Activated CD8-positive, alpha-beta memory T cell treated with anti-CD3 and anti-CD28 coated beads, Interleukin-2, amount 10 ng/mL, durations not matched to agents 7 days and 5 days (primary cell): ENCODE results near the gene ITPKC. TPM values are rescaled to one million over a fixed set of nuclear protein-coding genes. Genes with fewer than 3 reads are reported as not detected.

Experiments
- ATAC-seq: fragments of 150-1000 bp; cut with Tn5 transposase; one replicate; pipeline ENCODE4 v1.10.0; 2021; ENCODE audit warnings: moderate library complexity
- CTCF ChIA-PET: fragments of 350-600 bp; sonication (Branson Sonifier 250); formaldehyde crosslinking; loops from one replicate; lab custom pipeline; 2021; ENCODE audit warnings: antibody characterized with exemption; lab: Charles Lee
- DNase-seq: peaks from one replicate; pipeline ENCODE4 v3.0.0-alpha.2; 2020
- H3K27ac Mint-ChIP-seq: one replicate; pipeline ENCODE4 v1.8.0; 2021; ENCODE audit warnings: mild to moderate bottlenecking, mixed read lengths
- H3K27me3 Mint-ChIP-seq: one replicate; pipeline ENCODE4 v1.8.0; 2021; ENCODE audit warnings: mixed read lengths
- H3K36me3 Mint-ChIP-seq: one replicate; pipeline ENCODE4 v1.8.0; 2021; ENCODE audit warnings: mild to moderate bottlenecking, mixed read lengths
- H3K4me1 Mint-ChIP-seq: one replicate; pipeline ENCODE4 v1.8.0; 2021; ENCODE audit warnings: mixed read lengths
- H3K4me3 Mint-ChIP-seq: one replicate; pipeline ENCODE4 v1.8.0; 2021; ENCODE audit warnings: mild to moderate bottlenecking, moderate library complexity, mixed read lengths
- H3K9me3 Mint-ChIP-seq: one replicate; pipeline ENCODE4 v1.8.0; 2022; ENCODE audit warnings: low read depth, mixed read lengths
- total RNA-seq, 2 experiments: library from RNA; stranded (reverse); gene quantifications; one replicate each; pipeline ENCODE4 v1.2.3, GENCODE V29; 2021

The ITPKC gene
- total RNA-seq, 2 experiments from 2014 or later, result 5.6 to 5.8 TPM

DNA sequence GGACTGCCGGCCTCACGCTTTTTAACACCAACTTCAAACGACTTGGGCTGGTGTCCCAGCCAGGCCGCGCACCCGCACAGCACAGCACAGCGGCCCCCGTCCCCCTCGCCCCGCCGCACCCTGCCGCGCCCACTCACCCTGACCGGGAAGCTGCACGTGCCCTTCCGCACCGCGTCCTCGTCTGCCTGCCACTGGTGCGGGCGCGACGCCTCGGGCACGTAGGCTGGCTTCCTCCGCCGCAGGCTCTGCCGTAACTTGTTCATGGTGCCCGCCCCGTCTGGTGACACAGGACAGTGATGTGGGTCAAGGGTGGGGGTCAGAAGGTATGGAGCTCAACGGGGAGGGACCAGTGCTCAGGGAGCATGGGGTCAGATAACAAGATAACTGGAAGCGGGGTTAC, 32.6 kb upstream of the ITPKC start:
- H3K9me3 Mint-ChIP-seq, result no peaks in the 10 kb centered on the region
- H3K36me3 Mint-ChIP-seq, result peaks cover 8% of the 10 kb centered on the region
- no peaks in the 10 kb centered on the region for H3K27me3 Mint-ChIP-seq
- H3K4me3 Mint-ChIP-seq, result no peak overlapping the region
- ATAC-seq, result no peak
- CTCF ChIA-PET, result no interaction called here
- DNase-seq, result no peak
- no peaks in the 10 kb centered on the region for H3K4me1 Mint-ChIP-seq
- no peak overlapping the region for H3K27ac Mint-ChIP-seq

- CTCF ChIA-PET, result no interaction called here
- Mint-ChIP-seq H3K4me1 (no peaks in the 10 kb centered on the region), H3K36me3 (peaks cover 6% of the 10 kb centered on the region), H3K27ac (no peak overlapping the region), H3K4me3 (no peak overlapping the region), H3K9me3 (no peaks in the 10 kb centered on the region), H3K27me3 (no peaks in the 10 kb centered on the region)
- DNase-seq, result no peak
- ATAC-seq, result no peak
These were observed 31.8 kb upstream of the ITPKC start for GRCh38 chr19:40685016-40685526.

GRCh38 chr19:40685563-40685962, 31.3 kb upstream of the ITPKC start:
- DNase-seq, result no peak
- Mint-ChIP-seq H3K27ac (no peak overlapping the region), H3K27me3 (no peaks in the 10 kb centered on the region), H3K36me3 (peaks cover 6% of the 10 kb centered on the region), H3K4me1 (no peaks in the 10 kb centered on the region), H3K4me3 (no peak overlapping the region), H3K9me3 (no peaks in the 10 kb centered on the region)
- CTCF ChIA-PET, result no interaction called here
- ATAC-seq, result no peak

DNA sequence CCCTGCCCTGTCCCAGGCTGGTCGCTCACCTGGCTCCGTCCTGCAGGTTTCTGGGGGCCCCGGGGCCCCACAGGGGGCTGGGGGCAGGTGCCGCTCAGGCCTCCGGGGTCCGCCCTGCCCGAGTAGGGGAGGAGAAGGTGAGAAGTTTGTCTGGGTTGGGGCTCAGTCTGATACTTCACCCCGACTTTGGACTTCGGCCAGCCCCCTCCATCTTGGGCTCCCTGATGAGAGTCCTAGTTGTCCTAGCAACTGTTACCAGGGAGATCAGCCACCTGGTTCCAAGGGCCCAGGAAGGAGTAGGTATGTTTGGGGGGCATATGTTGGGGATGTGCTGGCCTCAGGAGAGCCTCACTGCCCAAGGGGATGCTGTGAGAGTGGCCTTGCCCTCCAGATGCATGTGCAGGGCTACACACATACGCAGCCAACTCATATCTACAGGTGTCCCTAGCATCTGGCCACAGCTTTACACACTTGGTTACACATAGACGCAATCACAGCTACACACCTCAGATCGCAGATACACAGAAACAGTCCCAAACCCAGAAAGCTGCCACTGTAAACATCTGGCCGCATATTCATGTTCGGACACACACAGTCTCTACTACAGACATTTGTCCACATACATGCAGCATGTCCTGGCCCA, 29.9 kb upstream of the ITPKC start:
- peaks cover 2% of the 10 kb centered on the region for H3K4me1 Mint-ChIP-seq

GRCh38 chr19:40687525-40688016, 29.3 kb upstream of the ITPKC start:
- H3K9me3 Mint-ChIP-seq, result no peaks in the 10 kb centered on the region
- H3K4me3 Mint-ChIP-seq, result no peak overlapping the region
- peaks cover 6% of the 10 kb centered on the region for H3K36me3 Mint-ChIP-seq
- CTCF ChIA-PET, result no interaction called here
- H3K27me3 Mint-ChIP-seq, result no peaks in the 10 kb centered on the region
- DNase-seq (no peak), ATAC-seq (no peak)
- peaks cover 2% of the 10 kb centered on the region for H3K4me1 Mint-ChIP-seq
- no peak overlapping the region for H3K27ac Mint-ChIP-seq

More for the DNA sequence above, 29.9 kb upstream of the ITPKC start:
- Mint-ChIP-seq H3K4me3 (no peak overlapping the region), H3K9me3 (no peaks in the 10 kb centered on the region), H3K27ac (no peak overlapping the region), H3K27me3 (no peaks in the 10 kb centered on the region), H3K36me3 (peaks cover 6% of the 10 kb centered on the region)
- ATAC-seq (no peak), DNase-seq (no peak)
- CTCF ChIA-PET, result no interaction called here

GRCh38 chr19:40688309-40688708, 28.6 kb upstream of the ITPKC start:
- ATAC-seq, result no peak
- H3K27ac Mint-ChIP-seq, result no peak overlapping the region
- no peak overlapping the region for H3K4me3 Mint-ChIP-seq
- peaks cover 4% of the 10 kb centered on the region for H3K36me3 Mint-ChIP-seq
- DNase-seq, result no peak
- H3K9me3 Mint-ChIP-seq, result no peaks in the 10 kb centered on the region
- CTCF ChIA-PET, result no interaction called here
- peaks cover 2% of the 10 kb centered on the region for H3K4me1 Mint-ChIP-seq
- no peaks in the 10 kb centered on the region for H3K27me3 Mint-ChIP-seq

DNA sequence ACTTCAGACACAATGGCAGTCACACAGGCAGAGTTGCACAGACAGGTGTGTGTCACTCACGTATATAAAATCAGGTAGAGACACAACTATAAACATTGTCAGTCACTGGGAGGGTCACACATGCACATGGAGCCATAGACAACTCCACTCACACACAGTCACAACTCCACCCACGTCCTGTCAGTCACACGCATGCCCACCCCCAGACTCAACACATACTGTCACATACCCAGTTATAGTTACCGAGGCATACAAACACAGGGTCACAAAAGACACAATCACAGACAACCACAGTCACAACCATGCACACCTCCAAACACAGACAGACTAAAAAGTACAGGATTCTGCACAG, 27.9 kb upstream of the ITPKC start:
- no peak overlapping the region for H3K27ac Mint-ChIP-seq
- DNase-seq (no peak), ATAC-seq (no peak)
- CTCF ChIA-PET, result no interaction called here
- H3K4me1 Mint-ChIP-seq, result peaks cover 2% of the 10 kb centered on the region
- H3K4me3 Mint-ChIP-seq, result no peak overlapping the region
- H3K9me3 Mint-ChIP-seq, result no peaks in the 10 kb centered on the region
- peaks cover 4% of the 10 kb centered on the region for H3K36me3 Mint-ChIP-seq
- no peaks in the 10 kb centered on the region for H3K27me3 Mint-ChIP-seq

- H3K27me3 Mint-ChIP-seq, result no peaks in the 10 kb centered on the region
- CTCF ChIA-PET, result no interaction called here
- H3K9me3 Mint-ChIP-seq, result no peaks in the 10 kb centered on the region
- no peak overlapping the region for H3K4me3 Mint-ChIP-seq
- DNase-seq, result peak; percentile 62
- H3K27ac Mint-ChIP-seq, result no peak overlapping the region
- ATAC-seq, result no peak
- peaks cover 4% of the 10 kb centered on the region for H3K36me3 Mint-ChIP-seq
- H3K4me1 Mint-ChIP-seq, result peaks cover 2% of the 10 kb centered on the region
These were observed 27.4 kb upstream of the ITPKC start for GRCh38 chr19:40689339-40690049.

DNA sequence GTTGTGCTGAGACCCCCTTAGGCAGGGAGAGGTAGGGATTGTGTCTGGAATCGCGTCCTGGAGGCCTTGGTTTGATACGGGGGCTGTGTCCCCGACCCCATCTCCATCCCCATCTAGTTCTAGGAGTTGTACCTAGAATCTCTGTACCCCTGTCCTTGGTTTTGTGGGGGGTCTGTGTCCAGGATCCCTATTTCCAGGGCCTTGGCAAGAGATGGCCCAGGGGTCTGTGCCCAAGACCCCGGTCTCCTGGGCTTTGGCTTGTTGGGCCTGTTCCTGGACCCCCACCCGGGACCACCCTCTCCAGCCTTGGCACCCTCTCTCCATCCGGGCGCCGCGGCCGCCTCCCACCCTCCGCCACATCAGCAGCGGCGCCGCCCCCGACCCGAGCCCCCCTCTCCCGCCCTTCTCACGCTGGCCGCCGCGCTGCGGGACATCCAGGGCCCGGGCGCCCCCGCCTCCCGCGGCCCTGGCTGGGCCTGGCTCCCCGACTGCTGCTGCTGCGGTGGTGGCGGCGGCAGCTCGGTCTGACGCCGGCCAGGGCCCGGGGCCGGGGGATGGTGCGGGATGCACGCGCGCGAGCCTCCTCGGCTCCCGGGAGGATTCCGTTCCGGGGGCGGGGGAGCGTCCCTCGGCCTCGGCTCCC, 26.7 kb upstream of the ITPKC start, which contains the start of gene NUMBL:
NUMBL (minus strand) TSS at position 602 of the 643 bp plus-strand sequence; CDS start at position 434, 168 bp downstream.
- H3K27ac Mint-ChIP-seq, result peak within 1 kb of the TSS; percentile 83
- CTCF ChIA-PET, result interaction anchor here (0.9 to 1.6 kb wide), 5 partner anchors 11 to 56 kb away, joined by 3 to 5 read pairs (median 3); partner anchors contain the start of genes COQ8B and ITPKC
- ATAC-seq (no peak), DNase-seq (no peak)
- H3K36me3 Mint-ChIP-seq, result peaks cover 4% of the 10 kb centered on the region
- H3K27me3 Mint-ChIP-seq, result no peaks in the 10 kb centered on the region
- H3K9me3 Mint-ChIP-seq, result no peaks in the 10 kb centered on the region
- H3K4me3 Mint-ChIP-seq, result peak within 1 kb of the TSS; percentile 83
- H3K4me1 Mint-ChIP-seq, result peaks cover 2% of the 10 kb centered on the region

DNA sequence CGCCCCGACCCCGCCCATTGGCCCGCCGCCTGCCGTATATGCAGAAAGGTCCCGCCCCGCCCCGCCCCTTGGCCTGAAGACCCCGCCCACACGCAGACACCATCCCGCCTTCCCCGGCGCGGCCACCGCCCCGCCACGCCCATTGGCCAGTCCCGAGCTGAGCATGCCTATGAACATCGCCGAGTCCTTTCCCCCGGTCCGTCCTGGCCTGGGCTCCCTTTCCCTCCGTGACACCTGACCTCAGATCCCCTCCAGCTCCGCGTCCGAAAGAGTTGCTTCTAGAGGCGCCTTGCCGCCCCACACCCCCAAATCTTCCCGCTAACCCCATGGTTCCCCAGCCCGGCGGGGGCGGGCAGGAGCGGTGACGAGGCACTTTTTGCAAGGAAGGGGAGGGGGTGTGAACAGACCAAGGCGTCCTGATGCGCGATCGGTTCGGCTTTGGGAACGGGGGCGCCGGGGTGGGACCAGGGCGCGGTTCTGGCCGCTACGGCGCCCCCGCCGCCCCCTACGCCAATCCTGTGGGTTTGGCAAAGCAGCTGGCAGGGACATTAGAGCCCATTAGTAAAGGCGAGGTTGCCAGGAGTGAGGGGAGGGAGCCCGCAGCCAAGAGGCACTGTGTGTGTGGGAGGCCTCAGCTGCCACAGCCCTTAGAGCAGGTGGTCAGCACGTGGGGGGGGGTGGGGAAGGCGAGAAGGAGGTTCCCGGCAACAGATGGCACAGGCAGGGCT, 26.1 kb upstream of the ITPKC start:
- H3K4me1 Mint-ChIP-seq, result peaks cover 2% of the 10 kb centered on the region
- CTCF ChIA-PET, result interaction anchor here (0.9 to 1.6 kb wide), 7 partner anchors 10 to 56 kb away, joined by 3 to 5 read pairs (median 3); partner anchors contain the start of genes COQ8B and ITPKC
- peak; percentile 92 for ATAC-seq

GRCh38 chr19:40691421-40692211, 25.3 kb upstream of the ITPKC start:
- Mint-ChIP-seq H3K9me3 (no peaks in the 10 kb centered on the region), H3K27me3 (no peaks in the 10 kb centered on the region), H3K4me3 (no peak overlapping the region), H3K4me1 (peaks cover 2% of the 10 kb centered on the region), H3K36me3 (no peaks in the 10 kb centered on the region), H3K27ac (no peak overlapping the region)
- ATAC-seq (no peak), DNase-seq (no peak)
- CTCF ChIA-PET, result interaction anchor here (0.8 to 1.6 kb wide), 6 partner anchors 10 to 57 kb away, joined by 3 to 5 read pairs (median 3); partner anchors contain the start of genes COQ8B and ITPKC

More for the DNA sequence above, 26.1 kb upstream of the ITPKC start:
- H3K4me3 Mint-ChIP-seq, result peak overlapping the region; percentile 83
- peaks cover 3% of the 10 kb centered on the region for H3K36me3 Mint-ChIP-seq
- no peaks in the 10 kb centered on the region for H3K9me3 Mint-ChIP-seq
- no peaks in the 10 kb centered on the region for H3K27me3 Mint-ChIP-seq
- peak; percentile 91 for DNase-seq
- H3K27ac Mint-ChIP-seq, result peak overlapping the region; percentile 83

- H3K4me3 Mint-ChIP-seq, result no peak overlapping the region
- CTCF ChIA-PET, result interaction anchor here (0.8 kb wide), 1 partner anchor 57 kb away, joined by 3 read pairs; no protein-coding TSS in a partner anchor
- H3K27ac Mint-ChIP-seq, result no peak overlapping the region
- H3K9me3 Mint-ChIP-seq, result no peaks in the 10 kb centered on the region
- ATAC-seq (no peak), DNase-seq (no peak)
- H3K36me3 Mint-ChIP-seq, result no peaks in the 10 kb centered on the region
- H3K4me1 Mint-ChIP-seq, result peaks cover 2% of the 10 kb centered on the region
- no peaks in the 10 kb centered on the region for H3K27me3 Mint-ChIP-seq
These were observed 24.7 kb upstream of the ITPKC start for GRCh38 chr19:40692212-40692551.
